Parathyroid adenoma (tissue), 2 donors: ENCODE results near the gene TRMU.
"Not testable (repeated sequence)": the region's sequence is repeated elsewhere in the genome, so short reads cannot be mapped to it uniquely, and the experiment has no call there.

ENCODE experiments used
- H2AFZ ChIP-seq: fragments of 300-600 bp; sonication (generic); one replicate; pipeline ENCODE4 v1.7.0; 2017; ENCODE audit warnings: antibody characterized with exemption, mild to moderate bottlenecking
- H3K27ac ChIP-seq: fragments of 300-600 bp; sonication (generic); one replicate; pipeline ENCODE4 v1.7.0; 2017
- H3K27me3 ChIP-seq: fragments of 300-600 bp; sonication (generic); one replicate; pipeline ENCODE4 v1.7.0; 2017; ENCODE audit warnings: low read length; ENCODE audit not compliant: control insufficient read depth, insufficient read depth
- H3K36me3 ChIP-seq: fragments of 300-600 bp; sonication (generic); one replicate; pipeline ENCODE4 v1.7.0; 2017; ENCODE audit warnings: low read length; ENCODE audit not compliant: control insufficient read depth, insufficient read depth
- H3K4me1 ChIP-seq: fragments of 300-600 bp; sonication (generic); one replicate; pipeline ENCODE4 v1.7.0; 2017; ENCODE audit warnings: control low read depth
- H3K4me2 ChIP-seq: fragments of 300-600 bp; sonication (generic); one replicate; pipeline ENCODE4 v1.7.0; 2017; ENCODE audit warnings: low read length
- H3K4me3 ChIP-seq: fragments of 300-600 bp; sonication (generic); one replicate; pipeline ENCODE4 v1.7.0; 2017; ENCODE audit warnings: low read depth, low read length
- H3K79me2 ChIP-seq: fragments of 300-600 bp; sonication (generic); one replicate; pipeline ENCODE4 v1.7.0; 2017; ENCODE audit warnings: control low read depth
- H3K9ac ChIP-seq: fragments of 300-600 bp; sonication (generic); one replicate; pipeline ENCODE4 v1.7.0; 2017; ENCODE audit warnings: mild to moderate bottlenecking
- H3K9me3 ChIP-seq: fragments of 300-600 bp; sonication (generic); one replicate; pipeline ENCODE4 v1.7.0; 2017; ENCODE audit warnings: low read length; ENCODE audit not compliant: control insufficient read depth
- TF ChIP-seq, protein P1 (sequence below): fragments of 300-600 bp; sonication (generic); IDR thresholded peaks from one replicate; pipeline ENCODE4 v1.7.0; 2017; ENCODE audit warnings: antibody characterized with exemption, mild to moderate bottlenecking
- donor health status: primary hyperparathyroidism.

TRMU gene

DNA sequence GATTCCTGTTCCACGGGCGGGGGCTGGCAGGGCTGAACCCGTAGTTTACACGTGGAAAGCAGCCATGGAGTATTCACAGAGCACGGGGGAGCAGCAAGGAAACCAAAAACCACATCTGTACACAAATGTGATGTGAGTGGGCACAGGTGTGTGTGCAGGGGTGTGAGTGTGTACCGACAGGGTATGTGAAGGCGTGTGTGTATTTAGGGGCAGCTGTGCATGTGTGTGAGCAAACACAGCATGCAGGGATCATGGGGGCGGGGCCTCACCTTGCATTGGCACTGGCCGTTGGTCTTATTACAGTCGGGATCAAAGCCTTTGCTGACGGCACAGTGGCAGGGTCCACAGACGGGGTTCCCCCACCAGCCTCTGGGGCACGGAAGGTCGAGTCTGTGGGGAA is 58.4 kb downstream of the TRMU start:
- no peaks in the 10 kb centered on the region for H3K9me3 ChIP-seq
- H3K36me3 ChIP-seq, result no peaks in the 10 kb centered on the region
- no peaks in the 10 kb centered on the region for H3K27me3 ChIP-seq
- no peak overlapping the region for H3K9ac ChIP-seq
- no peaks in the 10 kb centered on the region for H3K79me2 ChIP-seq
- TF ChIP-seq, protein P1, sequence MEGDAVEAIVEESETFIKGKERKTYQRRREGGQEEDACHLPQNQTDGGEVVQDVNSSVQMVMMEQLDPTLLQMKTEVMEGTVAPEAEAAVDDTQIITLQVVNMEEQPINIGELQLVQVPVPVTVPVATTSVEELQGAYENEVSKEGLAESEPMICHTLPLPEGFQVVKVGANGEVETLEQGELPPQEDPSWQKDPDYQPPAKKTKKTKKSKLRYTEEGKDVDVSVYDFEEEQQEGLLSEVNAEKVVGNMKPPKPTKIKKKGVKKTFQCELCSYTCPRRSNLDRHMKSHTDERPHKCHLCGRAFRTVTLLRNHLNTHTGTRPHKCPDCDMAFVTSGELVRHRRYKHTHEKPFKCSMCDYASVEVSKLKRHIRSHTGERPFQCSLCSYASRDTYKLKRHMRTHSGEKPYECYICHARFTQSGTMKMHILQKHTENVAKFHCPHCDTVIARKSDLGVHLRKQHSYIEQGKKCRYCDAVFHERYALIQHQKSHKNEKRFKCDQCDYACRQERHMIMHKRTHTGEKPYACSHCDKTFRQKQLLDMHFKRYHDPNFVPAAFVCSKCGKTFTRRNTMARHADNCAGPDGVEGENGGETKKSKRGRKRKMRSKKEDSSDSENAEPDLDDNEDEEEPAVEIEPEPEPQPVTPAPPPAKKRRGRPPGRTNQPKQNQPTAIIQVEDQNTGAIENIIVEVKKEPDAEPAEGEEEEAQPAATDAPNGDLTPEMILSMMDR, result no peak
- H3K4me2 ChIP-seq, result no peak overlapping the region
- H3K4me3 ChIP-seq, result no peak overlapping the region
- no peak overlapping the region for H2AFZ ChIP-seq
- no peaks in the 10 kb centered on the region for H3K4me1 ChIP-seq
- H3K27ac ChIP-seq, result no peak overlapping the region

DNA sequence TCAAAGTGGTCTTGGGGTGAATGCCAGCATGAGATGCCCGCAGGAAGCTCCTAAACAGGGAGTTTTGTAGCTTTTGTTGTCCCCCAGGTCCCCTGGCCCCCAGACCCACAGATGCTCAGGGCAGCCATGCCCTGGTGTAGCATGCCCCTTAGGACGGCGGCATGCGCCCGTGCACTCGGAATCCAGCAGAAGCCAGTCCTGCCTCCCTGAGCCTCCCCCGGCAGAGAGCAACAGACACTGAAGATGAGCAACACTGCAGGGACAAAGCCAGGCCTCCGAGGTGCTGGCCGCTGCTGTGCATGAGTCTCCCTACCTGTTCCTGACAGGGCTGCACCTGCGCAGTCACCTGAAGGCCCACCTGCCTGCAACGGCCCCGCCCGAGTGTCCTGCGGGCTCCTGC is 59.1 kb downstream of the TRMU start:
- Histone ChIP-seq H3K4me1 (no peaks in the 10 kb centered on the region), H3K36me3 (no peaks in the 10 kb centered on the region), H3K27ac (no peak overlapping the region), H3K4me3 (no peak overlapping the region), H3K9ac (no peak overlapping the region), H3K4me2 (no peak overlapping the region), H3K79me2 (no peaks in the 10 kb centered on the region), H2AFZ (no peak overlapping the region), H3K27me3 (no peaks in the 10 kb centered on the region), H3K9me3 (no peaks in the 10 kb centered on the region)
- TF ChIP-seq, protein P1, result no peak

DNA sequence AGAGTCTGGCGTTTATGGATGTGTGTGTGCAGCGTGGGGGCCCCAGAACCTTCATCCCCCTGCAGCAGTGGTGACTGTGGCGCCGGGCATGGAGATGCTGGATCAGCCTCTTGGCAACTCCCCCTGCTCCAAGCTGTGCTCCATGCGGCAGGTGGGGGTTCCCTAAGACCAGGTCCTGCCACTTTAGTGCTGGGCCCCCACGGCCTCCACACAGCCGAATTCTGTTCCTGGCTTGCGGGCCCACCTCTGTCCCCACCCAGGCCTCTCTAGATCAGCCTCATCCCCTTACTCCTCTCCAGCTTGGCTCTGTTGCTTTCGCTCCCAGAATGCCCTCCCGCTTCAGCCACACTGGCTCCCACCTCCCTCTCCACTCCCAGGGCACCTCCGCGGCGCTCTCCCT is 59.6 kb downstream of the TRMU start:
- no peaks in the 10 kb centered on the region for H3K4me1 ChIP-seq
- TF ChIP-seq, protein P1, result no peak
- H3K79me2 ChIP-seq, result no peaks in the 10 kb centered on the region
- no peak overlapping the region for H3K4me3 ChIP-seq
- no peak overlapping the region for H3K9ac ChIP-seq
- H3K9me3 ChIP-seq, result no peaks in the 10 kb centered on the region
- no peak overlapping the region for H3K27ac ChIP-seq
- no peaks in the 10 kb centered on the region for H3K27me3 ChIP-seq
- no peaks in the 10 kb centered on the region for H3K36me3 ChIP-seq
- no peak overlapping the region for H3K4me2 ChIP-seq
- H2AFZ ChIP-seq, result no peak overlapping the region

DNA sequence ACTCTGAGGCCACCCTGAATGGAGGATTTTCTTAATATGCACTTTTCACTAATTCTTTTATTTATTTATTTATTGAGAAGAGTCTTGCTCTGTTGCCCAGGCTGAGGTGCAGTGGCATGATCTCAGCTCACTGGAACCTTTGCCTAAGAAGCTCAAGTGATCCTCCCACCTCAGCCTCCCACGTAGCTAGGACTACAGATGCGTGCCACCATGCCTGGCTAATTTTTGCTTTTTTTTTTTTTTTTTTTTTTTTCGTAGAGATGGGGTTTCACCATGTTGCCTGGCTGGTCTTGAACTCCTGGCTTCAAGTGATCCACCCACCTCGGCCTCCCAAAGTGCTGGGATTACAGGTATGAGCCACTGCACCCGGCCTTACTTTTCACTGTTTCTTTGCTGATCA is 61.5 kb downstream of the TRMU start:
- H3K36me3 ChIP-seq, H3K9ac ChIP-seq, H3K27me3 ChIP-seq, H3K4me1 ChIP-seq, H3K27ac ChIP-seq, H3K9me3 ChIP-seq, H3K4me2 ChIP-seq, H3K79me2 ChIP-seq, H3K4me3 ChIP-seq, H2AFZ ChIP-seq: not testable (repeated sequence)

DNA sequence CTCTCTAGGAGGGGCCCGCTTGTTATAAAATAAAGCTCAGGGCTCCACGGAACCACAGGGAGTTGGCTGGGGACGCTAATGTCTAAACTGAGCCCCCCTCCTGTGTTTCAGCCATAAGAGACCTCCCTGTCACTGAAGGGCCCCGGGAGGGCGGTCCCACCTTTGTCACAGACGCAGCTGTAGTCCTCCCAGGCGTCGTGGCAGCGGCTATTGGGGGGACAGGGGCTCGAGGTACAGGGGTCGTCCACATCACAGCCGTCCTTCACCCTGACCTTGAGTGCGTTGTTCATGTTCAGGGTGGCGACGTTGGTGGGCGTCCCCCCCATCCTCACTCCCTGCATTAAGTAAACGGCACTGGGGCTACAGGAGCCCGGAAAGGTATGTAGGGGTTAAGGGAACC is 62.0 kb downstream of the TRMU start:
- no peak overlapping the region for H2AFZ ChIP-seq
- no peak overlapping the region for H3K27ac ChIP-seq
- no peak overlapping the region for H3K4me3 ChIP-seq
- no peaks in the 10 kb centered on the region for H3K79me2 ChIP-seq
- no peak overlapping the region for H3K9ac ChIP-seq
- H3K27me3 ChIP-seq, result no peaks in the 10 kb centered on the region
- H3K4me2 ChIP-seq, result no peak overlapping the region
- H3K9me3 ChIP-seq, result no peaks in the 10 kb centered on the region
- no peaks in the 10 kb centered on the region for H3K4me1 ChIP-seq
- no peaks in the 10 kb centered on the region for H3K36me3 ChIP-seq
- TF ChIP-seq, protein P1, result no peak
